Astrocyte of the spinal cord (primary cell): ENCODE data around the gene FARP1.
"Not testable (repeated sequence)": the region's sequence is repeated elsewhere in the genome, so short reads cannot be mapped to it uniquely, and the experiment has no call there.

Experiments used
- DNase-seq: peaks from one replicate; pipeline ENCODE4 v3.0.0; 2011; ENCODE audit warnings: low read depth, low spot score
- H3K4me3 ChIP-seq: 2 replicates; pipeline ENCODE4 v1.5.1; 2011; ENCODE audit warnings: low read depth, mild to moderate bottlenecking, low read length, moderate library complexity
- in situ Hi-C: cut with HindIII; loops from 2 replicates; pipeline ENCODE4 v1.10.0; 2017; ENCODE audit warnings: low sequenced_read_pairs
- TF ChIP-seq, protein P1 (sequence below): IDR thresholded peaks from 2 replicates; pipeline ENCODE4 v1.5.1; 2012; ENCODE audit warnings: low read depth, mild to moderate bottlenecking, low read length, inconsistent platforms

The FARP1 gene

DNA sequence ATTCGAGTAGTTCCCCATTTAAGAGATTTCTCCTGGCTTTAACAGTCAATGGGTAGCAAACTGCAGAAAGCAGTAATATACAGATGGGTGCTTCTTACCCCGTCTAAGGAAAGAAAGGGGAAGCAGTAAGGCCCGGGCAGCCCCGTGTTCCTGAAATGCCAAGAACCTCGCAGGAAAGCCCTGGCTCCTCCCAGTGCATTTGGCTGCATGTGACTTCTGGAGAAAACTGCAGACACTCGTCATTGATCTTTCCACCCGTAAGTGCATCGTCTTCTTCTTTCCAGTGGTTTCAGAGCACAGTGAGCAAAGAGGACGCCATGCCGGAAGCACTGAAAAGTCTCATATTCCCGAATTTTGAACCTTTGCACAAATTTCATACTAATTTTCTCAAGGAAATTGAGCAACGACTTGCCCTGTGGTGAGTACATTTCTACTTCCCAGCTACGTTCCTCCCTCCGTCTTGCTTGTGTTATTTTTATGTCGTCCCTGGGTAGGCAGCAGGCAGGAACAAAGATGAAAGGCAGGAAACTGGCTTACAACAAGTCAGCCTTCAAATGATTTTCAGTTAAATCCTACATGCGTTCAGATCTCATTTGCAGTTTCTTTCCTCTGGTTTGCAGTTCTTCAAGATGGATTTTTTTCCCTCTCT, 268.8 kb downstream of the FARP1 start:
- H3K4me3 ChIP-seq, result no peak overlapping the region
- TF ChIP-seq, protein P1, sequence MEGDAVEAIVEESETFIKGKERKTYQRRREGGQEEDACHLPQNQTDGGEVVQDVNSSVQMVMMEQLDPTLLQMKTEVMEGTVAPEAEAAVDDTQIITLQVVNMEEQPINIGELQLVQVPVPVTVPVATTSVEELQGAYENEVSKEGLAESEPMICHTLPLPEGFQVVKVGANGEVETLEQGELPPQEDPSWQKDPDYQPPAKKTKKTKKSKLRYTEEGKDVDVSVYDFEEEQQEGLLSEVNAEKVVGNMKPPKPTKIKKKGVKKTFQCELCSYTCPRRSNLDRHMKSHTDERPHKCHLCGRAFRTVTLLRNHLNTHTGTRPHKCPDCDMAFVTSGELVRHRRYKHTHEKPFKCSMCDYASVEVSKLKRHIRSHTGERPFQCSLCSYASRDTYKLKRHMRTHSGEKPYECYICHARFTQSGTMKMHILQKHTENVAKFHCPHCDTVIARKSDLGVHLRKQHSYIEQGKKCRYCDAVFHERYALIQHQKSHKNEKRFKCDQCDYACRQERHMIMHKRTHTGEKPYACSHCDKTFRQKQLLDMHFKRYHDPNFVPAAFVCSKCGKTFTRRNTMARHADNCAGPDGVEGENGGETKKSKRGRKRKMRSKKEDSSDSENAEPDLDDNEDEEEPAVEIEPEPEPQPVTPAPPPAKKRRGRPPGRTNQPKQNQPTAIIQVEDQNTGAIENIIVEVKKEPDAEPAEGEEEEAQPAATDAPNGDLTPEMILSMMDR, result no peak
- in situ Hi-C loops, result no loop called here
- DNase-seq, result no peak

DNA sequence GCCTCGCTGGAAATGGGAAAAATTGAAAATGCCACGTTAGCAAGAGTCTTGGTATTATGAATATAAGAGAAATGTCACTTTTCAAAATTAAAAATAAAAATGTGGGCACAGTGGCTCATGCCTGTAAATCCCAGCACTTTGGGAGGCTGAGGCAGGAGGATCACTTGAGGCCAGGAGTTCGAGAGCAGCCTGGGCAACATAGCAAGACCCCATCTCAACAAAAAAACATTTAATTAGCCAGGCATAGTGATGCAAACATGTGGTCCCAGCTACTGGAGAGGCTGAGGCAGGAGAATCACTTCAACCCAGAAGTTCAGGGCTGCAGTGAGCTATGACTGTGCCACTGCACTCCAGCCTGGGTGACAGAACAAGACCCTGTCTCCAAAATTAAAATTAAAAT, 270.4 kb downstream of the FARP1 start:
- H3K4me3 ChIP-seq, DNase-seq, in situ Hi-C loops: not testable (repeated sequence)

DNA sequence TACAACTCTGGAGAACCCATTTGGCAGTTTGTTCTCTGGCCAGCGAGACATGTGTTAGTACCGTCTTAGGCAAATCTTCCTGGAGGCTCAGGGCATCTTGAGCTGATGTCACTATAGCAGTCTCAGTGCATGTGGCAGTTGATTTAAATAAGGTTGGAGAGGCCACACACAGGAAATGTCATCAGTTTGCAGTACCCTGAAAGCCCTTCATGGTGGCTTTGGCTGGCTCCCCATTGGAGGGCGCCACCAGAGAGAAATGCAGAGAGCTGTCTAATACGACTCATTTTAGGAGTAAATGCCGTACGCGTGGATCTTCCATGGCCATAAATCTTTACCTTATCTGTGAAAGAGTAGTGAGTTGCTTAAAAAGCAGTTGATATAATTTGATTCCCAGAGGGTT, 270.9 kb downstream of the FARP1 start:
- no peak overlapping the region for H3K4me3 ChIP-seq
- in situ Hi-C loops, result no loop called here
- TF ChIP-seq, protein P1, result no peak
- DNase-seq, result no peak

DNA sequence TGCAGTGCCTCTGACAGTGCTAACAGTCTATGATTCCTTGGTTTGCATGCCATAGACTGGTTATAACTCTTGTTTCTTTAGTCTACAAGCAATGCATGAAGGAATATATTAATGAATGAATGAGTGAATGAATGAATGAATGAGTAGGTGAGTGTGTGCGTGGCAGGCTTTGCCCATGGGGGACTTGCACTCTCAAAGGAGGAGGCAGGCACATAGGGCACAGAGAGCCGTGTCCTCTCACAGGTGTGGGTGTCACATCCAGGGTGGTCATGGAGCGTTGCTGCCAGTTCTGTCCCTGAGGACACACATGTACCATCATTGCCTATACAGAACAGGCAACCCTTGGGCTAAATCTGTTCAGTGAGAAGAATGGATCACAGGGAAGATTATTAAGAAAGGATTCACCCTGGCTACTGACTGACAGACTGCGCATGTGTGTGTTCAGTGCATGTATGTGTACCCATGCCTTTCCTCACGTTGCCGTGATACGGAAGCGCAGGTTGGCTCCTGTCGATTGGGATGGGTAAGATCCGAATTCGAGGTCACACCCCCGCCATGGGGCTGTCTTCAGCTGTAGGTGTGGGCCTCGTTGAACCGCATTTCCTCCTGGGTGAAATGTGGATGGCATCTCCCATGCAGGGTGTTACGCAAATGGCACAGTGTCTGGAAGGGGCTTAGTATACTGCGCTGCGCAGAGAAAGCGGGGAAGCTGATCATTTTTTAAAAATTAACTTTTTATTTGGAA, 272.6 kb downstream of the FARP1 start:
- H3K4me3 ChIP-seq, result no peak overlapping the region
- in situ Hi-C loops, result no loop called here
- DNase-seq, result no peak
- TF ChIP-seq, protein P1, result no peak

DNA sequence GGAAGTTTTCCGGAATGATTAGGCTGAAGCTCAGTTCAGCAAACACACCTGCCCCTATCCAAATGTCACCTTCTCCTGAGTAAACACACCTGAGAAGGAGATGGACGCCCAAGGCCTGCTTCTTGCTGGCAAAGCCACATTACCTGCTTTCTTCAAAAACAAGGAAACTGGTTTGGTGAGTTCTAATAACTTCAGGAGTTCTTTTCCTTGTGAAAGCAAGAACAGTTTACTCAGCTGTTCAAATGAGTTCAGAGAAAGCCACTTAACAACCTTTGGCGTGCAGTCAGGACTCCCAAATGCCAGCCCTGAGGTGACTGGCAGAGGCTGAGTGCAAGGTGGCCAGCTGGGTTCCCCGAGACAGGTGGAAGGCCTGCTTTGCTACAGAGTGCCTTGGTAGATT, 273.5 kb downstream of the FARP1 start:
- no peak overlapping the region for H3K4me3 ChIP-seq
- DNase-seq, result no peak
- in situ Hi-C loops, result no loop called here
- TF ChIP-seq, protein P1, result no peak

DNA sequence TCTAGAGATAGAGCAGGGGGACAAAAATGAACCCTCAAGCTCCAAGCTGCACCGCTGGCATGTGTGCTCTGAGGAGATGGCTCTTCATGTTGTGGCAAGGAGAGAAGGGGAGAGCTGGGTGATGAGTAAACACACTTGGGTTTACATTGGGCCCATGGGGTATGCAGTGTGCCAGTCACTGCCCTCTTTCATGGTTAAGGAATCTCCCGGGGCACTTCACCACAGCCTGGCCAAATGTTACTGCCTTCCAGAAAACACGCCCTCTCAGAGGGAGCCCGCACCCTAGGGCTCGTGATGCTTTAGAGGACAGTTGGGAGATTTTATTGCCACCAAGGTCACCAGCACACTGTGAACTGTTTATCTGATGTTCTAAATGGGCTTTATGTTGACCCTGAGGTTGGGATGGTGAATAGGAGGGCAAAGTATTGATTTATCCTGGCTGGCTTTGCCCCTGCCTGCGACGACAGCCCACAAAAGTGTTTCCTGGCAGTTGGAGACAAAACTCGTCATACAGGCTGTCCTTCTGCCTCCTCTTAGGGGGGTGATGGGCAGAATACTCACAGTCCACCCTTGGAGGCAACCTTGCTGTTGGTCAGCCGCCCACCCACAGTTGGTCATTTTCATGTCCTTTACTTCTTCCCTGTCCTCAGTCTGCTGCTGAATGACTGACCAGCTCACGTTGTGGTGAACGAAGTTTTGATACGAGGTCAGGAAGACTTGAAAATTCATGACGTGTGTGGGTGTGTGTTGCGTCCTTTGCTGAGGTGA, 277.1 kb downstream of the FARP1 start:
- TF ChIP-seq, protein P1, result no peak
- no peak overlapping the region for H3K4me3 ChIP-seq
- in situ Hi-C loops, result no loop called here

More for the DNA sequence above, 277.1 kb downstream of the FARP1 start:
- DNase-seq, result no peak
